ENCODE data around the gene MARK3. TPM values are rescaled to one million over a fixed set of nuclear protein-coding genes. Genes with fewer than 3 reads are reported as not detected.

MARK3 gene
- total and polyA plus RNA-seq, 2 experiments from 2014 or later: 72.9 to 88.3 TPM

GRCh38 chr14:103542605-103543088 lies 157.4 kb downstream of the MARK3 start:
- no peak overlapping the region for H3K4me3 ChIP-seq
- no peaks in the 10 kb centered on the region for H3K9me3 ChIP-seq (ENCODE audit: low read depth)

GRCh38 chr14:103543140-103543539 lies 157.9 kb downstream of the MARK3 start:
- Histone ChIP-seq H3K36me3 (no peaks in the 10 kb centered on the region), H3K27me3 (no peaks in the 10 kb centered on the region), H3K4me1 (ENCODE audit: low read depth) (peaks cover 6% of the 10 kb centered on the region), H3K27ac (no peak overlapping the region), H3K4me3 (no peak overlapping the region), H3K9me3 (ENCODE audit: low read depth) (no peaks in the 10 kb centered on the region)
- no peak for TF ChIP-seq CTCF (IDR thresholded peaks at IDR 0.05; ENCODE audit: low read depth, low read length)
- DNase-seq (ENCODE audit: low read depth in 1 of 2, low spot score in 1 of 2): no peak

More at GRCh38 chr14:103542605-103543088, 157.4 kb downstream of the MARK3 start:
- no peak for TF ChIP-seq CTCF (IDR thresholded peaks at IDR 0.05; ENCODE audit: low read depth, low read length)
- no peaks in the 10 kb centered on the region for H3K27me3 ChIP-seq
- no peaks in the 10 kb centered on the region for H3K36me3 ChIP-seq
- H3K27ac ChIP-seq: no peak overlapping the region
- DNase-seq (ENCODE audit: low read depth in 1 of 2, low spot score in 1 of 2): no peak
- H3K4me1 ChIP-seq (ENCODE audit: low read depth): peaks cover 6% of the 10 kb centered on the region

- H3K4me1 ChIP-seq (ENCODE audit: low read depth): peaks cover 6% of the 10 kb centered on the region
- no peaks in the 10 kb centered on the region for H3K36me3 ChIP-seq
- H3K27ac ChIP-seq: no peak overlapping the region
- TF ChIP-seq CTCF (IDR thresholded peaks at IDR 0.05; ENCODE audit: low read depth, low read length): no peak
- no peaks in the 10 kb centered on the region for H3K9me3 ChIP-seq (ENCODE audit: low read depth)
- DNase-seq (ENCODE audit: low read depth in 1 of 2, low spot score in 1 of 2): no peak
- no peak overlapping the region for H3K4me3 ChIP-seq
- no peaks in the 10 kb centered on the region for H3K27me3 ChIP-seq
Observed at GRCh38 chr14:103543721-103544387, 158.6 kb downstream of the MARK3 start.

- Histone ChIP-seq H3K36me3 (no peaks in the 10 kb centered on the region), H3K4me1 (ENCODE audit: low read depth) (peaks cover 6% of the 10 kb centered on the region), H3K27ac (no peak overlapping the region), H3K27me3 (no peaks in the 10 kb centered on the region), H3K9me3 (ENCODE audit: low read depth) (no peaks in the 10 kb centered on the region), H3K4me3 (no peak overlapping the region)
- DNase-seq (ENCODE audit: low read depth in 1 of 2, low spot score in 1 of 2): peak in 1 of 2 donors; percentile 34
- TF ChIP-seq CTCF (IDR thresholded peaks at IDR 0.05; ENCODE audit: low read depth, low read length): no peak
Observed at GRCh38 chr14:103544388-103545218, 159.4 kb downstream of the MARK3 start.

GRCh38 chr14:103545219-103545914 lies 160.2 kb downstream of the MARK3 start:
- H3K36me3 ChIP-seq: no peaks in the 10 kb centered on the region
- H3K27ac ChIP-seq: no peak overlapping the region
- TF ChIP-seq CTCF (IDR thresholded peaks at IDR 0.05; ENCODE audit: low read depth, low read length): no peak
- no peak overlapping the region for H3K4me3 ChIP-seq
- H3K27me3 ChIP-seq: no peaks in the 10 kb centered on the region
- no peak for DNase-seq (ENCODE audit: low read depth in 1 of 2, low spot score in 1 of 2)
- H3K4me1 ChIP-seq (ENCODE audit: low read depth): peaks cover 6% of the 10 kb centered on the region
- no peaks in the 10 kb centered on the region for H3K9me3 ChIP-seq (ENCODE audit: low read depth)

Data from cardiac muscle cell (in vitro differentiated cells and primary cell).